PC-3 (cell line): Measurements from ENCODE around the gene LPIN1.

Experiments used
- CTCF ChIP-seq: fragments of 300-600 bp; sonication (generic); conservative IDR thresholded peaks from 2 replicates; pipeline ENCODE4 v1.5.1; 2017; ENCODE audit warnings: antibody characterized with exemption, low read depth, mild to moderate bottlenecking, low read length
- EZH2 ChIP-seq: fragments of 300-600 bp; sonication (generic); IDR thresholded peaks from one replicate; pipeline ENCODE4 v1.6.1; 2017; ENCODE audit warnings: antibody characterized with exemption, mild to moderate bottlenecking, low read length; ENCODE audit not compliant: unreplicated experiment

- no peak for TF ChIP-seq CTCF
- no peak for TF ChIP-seq EZH2
Measured at GRCh38 chr2:11750422-11750821, 4.0 kb downstream of the LPIN1 start.
